BLaER1 treated with 17β-estradiol and CSF1 and Interleukin-3, amounts not matched to agents 10 nM and 100 nM (cell line): ENCODE data around the gene TRMT11.
"Not testable (repeated sequence)": the region's sequence is repeated elsewhere in the genome, so short reads cannot be mapped to it uniquely, and the experiment has no call there.

ENCODE experiments used
- H3K27ac ChIP-seq, 11 experiments: shearing (Covaris generic); formaldehyde crosslinking; 2 replicates each; pipeline ENCODE4 v1.8.1; 2022
- H3K27me3 ChIP-seq, 11 experiments: shearing (Covaris generic); formaldehyde crosslinking; 2 replicates each; pipeline ENCODE4 v1.8.1; 2022
- H3K36me3 ChIP-seq, 11 experiments: shearing (Covaris generic); formaldehyde crosslinking; 2 replicates each; pipeline ENCODE4 v1.8.1; 2022
- H3K4me1 ChIP-seq, 10 experiments: shearing (Covaris generic); formaldehyde crosslinking; 2 replicates each; pipeline ENCODE4 v1.8.1; 2022
- H3K4me2 ChIP-seq, 11 experiments: shearing (Covaris generic); formaldehyde crosslinking; 2 replicates each; pipeline ENCODE4 v1.8.1; 2022
- H3K4me3 ChIP-seq, 10 experiments: shearing (Covaris generic); formaldehyde crosslinking; 2 replicates each; pipeline ENCODE4 v1.8.1; 2022
- H3K9ac ChIP-seq, 11 experiments: shearing (Covaris generic); formaldehyde crosslinking; 2 replicates each; pipeline ENCODE4 v1.8.1; 2022
- H3K9me3 ChIP-seq, 11 experiments: shearing (Covaris generic); formaldehyde crosslinking; replicated peaks in 1 of 11; 2 replicates each; pipeline ENCODE4 v1.8.1; 2022
- H4K20me1 ChIP-seq, 11 experiments: shearing (Covaris generic); formaldehyde crosslinking; 2 replicates each; pipeline ENCODE4 v1.8.1; 2022
- Cebpa-rat ChIP-seq, 11 experiments: shearing (Covaris generic); IDR thresholded peaks; 2 replicates each; pipeline ENCODE4 v1.8.1; 2022

The TRMT11 gene

GRCh38 chr6:126052485-126052884, 66.1 kb downstream of the TRMT11 start:
- no peaks in the 10 kb centered on the region for H4K20me1 ChIP-seq
- H3K36me3 ChIP-seq: peaks cover 0 to 22% (median 4%) of the 10 kb centered on the region in 11 experiments; a peak in 12 of 22 replicates
- TF ChIP-seq Cebpa-rat (IDR thresholded peaks at IDR 0.05): no peak
- H3K9me3 ChIP-seq: no peaks in the 10 kb centered on the region
- peaks cover 0 to 11% (median 0%) of the 10 kb centered on the region in 10 experiments; a peak in 2 of 20 replicates for H3K4me1 ChIP-seq
- H3K4me2 ChIP-seq: no peak overlapping the region
- H3K4me3 ChIP-seq: no peak overlapping the region
- no peaks in the 10 kb centered on the region for H3K27me3 ChIP-seq
- no peak overlapping the region for H3K27ac ChIP-seq
- H3K9ac ChIP-seq: no peak overlapping the region

GRCh38 chr6:126054258-126054702, 67.9 kb downstream of the TRMT11 start:
- no peak overlapping the region; a peak in 1 of 22 replicates for H3K27ac ChIP-seq
- H3K36me3 ChIP-seq: peaks cover 0 to 6% (median 0%) of the 10 kb centered on the region in 11 experiments; a peak in 2 of 22 replicates
- peaks cover 0 to 11% (median 0%) of the 10 kb centered on the region in 10 experiments; a peak in 2 of 20 replicates for H3K4me1 ChIP-seq
- no peaks in the 10 kb centered on the region for H3K27me3 ChIP-seq
- no peak for TF ChIP-seq Cebpa-rat (IDR thresholded peaks at IDR 0.05)
- H3K9ac ChIP-seq: no peak overlapping the region
- H3K4me2 ChIP-seq: peak overlapping the region in 2 of 11 experiments; percentile 10 to 14; a peak in 3 of 22 replicates
- H3K4me3 ChIP-seq: no peak overlapping the region
- no peaks in the 10 kb centered on the region for H4K20me1 ChIP-seq
- H3K9me3 ChIP-seq: peaks cover 0 to 6% (median 0%) of the 10 kb centered on the region in 11 experiments; a peak in 1 of 22 replicates

- H3K4me2 ChIP-seq: peak overlapping the region in 4 of 11 experiments; percentile 10 to 21 (median 12); a peak in 4 of 22 replicates
- TF ChIP-seq Cebpa-rat (IDR thresholded peaks at IDR 0.05): no peak
- peaks cover 0 to 6% (median 0%) of the 10 kb centered on the region in 11 experiments; a peak in 2 of 22 replicates for H3K36me3 ChIP-seq
- H4K20me1 ChIP-seq: no peaks in the 10 kb centered on the region
- H3K9ac ChIP-seq: no peak overlapping the region
- H3K4me1 ChIP-seq: peaks cover 0 to 12% (median under 1%) of the 10 kb centered on the region in 10 experiments; a peak in 4 of 20 replicates
- no peak overlapping the region for H3K4me3 ChIP-seq
- peak overlapping the region in 1 of 11 experiments; percentile 24; a peak in 1 of 22 replicates for H3K27ac ChIP-seq
- peaks cover 0 to 6% (median 0%) of the 10 kb centered on the region in 11 experiments; a peak in 1 of 22 replicates for H3K9me3 ChIP-seq
- H3K27me3 ChIP-seq: no peaks in the 10 kb centered on the region
These were observed 68.5 kb downstream of the TRMT11 start for GRCh38 chr6:126054802-126055201.

GRCh38 chr6:126055449-126055848, 69.1 kb downstream of the TRMT11 start:
- H3K27me3 ChIP-seq: no peaks in the 10 kb centered on the region
- H3K4me3 ChIP-seq: no peak overlapping the region
- peak overlapping the region in 1 of 11 experiments; percentile 24; a peak in 1 of 22 replicates for H3K27ac ChIP-seq
- peaks cover 0 to 6% (median 0%) of the 10 kb centered on the region in 11 experiments; a peak in 2 of 22 replicates for H3K36me3 ChIP-seq
- H3K9me3 ChIP-seq: peaks cover 0 to 6% (median 0%) of the 10 kb centered on the region in 11 experiments; a peak in 1 of 22 replicates
- peaks cover 0 to 18% (median 6%) of the 10 kb centered on the region in 10 experiments; a peak in 12 of 20 replicates for H3K4me1 ChIP-seq
- no peaks in the 10 kb centered on the region for H4K20me1 ChIP-seq
- no peak for TF ChIP-seq Cebpa-rat (IDR thresholded peaks at IDR 0.05)
- no peak overlapping the region for H3K4me2 ChIP-seq
- no peak overlapping the region for H3K9ac ChIP-seq

GRCh38 chr6:126056355-126057004, 70.1 kb downstream of the TRMT11 start:
- no peaks in the 10 kb centered on the region for H3K27me3 ChIP-seq
- H3K27ac ChIP-seq: no peak overlapping the region
- peaks cover 0 to 6% (median 0%) of the 10 kb centered on the region in 11 experiments; a peak in 2 of 22 replicates for H3K36me3 ChIP-seq
- H3K9me3 ChIP-seq: peaks cover 0 to 6% (median 0%) of the 10 kb centered on the region in 11 experiments; a peak in 1 of 22 replicates
- TF ChIP-seq Cebpa-rat (IDR thresholded peaks at IDR 0.05): no peak
- H3K4me3 ChIP-seq: no peak overlapping the region
- no peak overlapping the region for H3K4me2 ChIP-seq
- peaks cover 0 to 27% (median 14%) of the 10 kb centered on the region in 10 experiments; a peak in 12 of 20 replicates for H3K4me1 ChIP-seq
- no peak overlapping the region for H3K9ac ChIP-seq
- H4K20me1 ChIP-seq: no peaks in the 10 kb centered on the region

- H3K4me1 ChIP-seq: peaks cover 0 to 27% (median 14%) of the 10 kb centered on the region in 10 experiments; a peak in 16 of 20 replicates
- H4K20me1 ChIP-seq, H3K27ac ChIP-seq, H3K4me2 ChIP-seq, H3K36me3 ChIP-seq, H3K27me3 ChIP-seq, H3K9ac ChIP-seq, H3K4me3 ChIP-seq, H3K9me3 ChIP-seq: not testable (repeated sequence)
These were observed 71.7 kb downstream of the TRMT11 start for GRCh38 chr6:126058085-126058484.

GRCh38 chr6:126060400-126060799, 74.1 kb downstream of the TRMT11 start:
- Histone ChIP-seq H3K4me2 (peak overlapping the region in 7 of 11 experiments; percentile 1 to 68 (median 44); a peak in 12 of 22 replicates), H3K4me3 (no peak overlapping the region), H3K27ac (peak overlapping the region in 2 of 11 experiments; percentile 1 to 23; a peak in 1 of 22 replicates), H4K20me1 (no peaks in the 10 kb centered on the region), H3K9ac (no peak overlapping the region), H3K36me3 (no peaks in the 10 kb centered on the region), H3K9me3 (peaks cover 0 to 6% (median 0%) of the 10 kb centered on the region in 11 experiments; a peak in 1 of 22 replicates), H3K4me1 (peaks cover 5 to 30% (median 20%) of the 10 kb centered on the region in 10 experiments; a peak in 19 of 20 replicates), H3K27me3 (no peaks in the 10 kb centered on the region)
- TF ChIP-seq Cebpa-rat (IDR thresholded peaks at IDR 0.05): no peak

GRCh38 chr6:126063512-126064146, 77.3 kb downstream of the TRMT11 start:
- Histone ChIP-seq H3K4me3 (no peak overlapping the region), H3K4me1 (peaks cover 5 to 30% (median 20%) of the 10 kb centered on the region in 10 experiments; a peak in 19 of 20 replicates), H3K9ac (peak overlapping the region in 2 of 11 experiments; percentile 32 to 33; a peak in 3 of 22 replicates), H3K9me3 (no peaks in the 10 kb centered on the region), H3K36me3 (no peaks in the 10 kb centered on the region), H3K4me2 (peak overlapping the region in 9 of 11 experiments; percentile 16 to 65 (median 28); a peak in 14 of 22 replicates), H3K27ac (peak overlapping the region in 8 of 11 experiments; percentile 39 to 64 (median 55); a peak in 14 of 22 replicates), H3K27me3 (no peaks in the 10 kb centered on the region), H4K20me1 (no peaks in the 10 kb centered on the region)
- no peak for TF ChIP-seq Cebpa-rat (IDR thresholded peaks at IDR 0.05)
